DOHH2 (cell line): ENCODE measurements around the gene TCF15.
A peak's percentile ranks its signal among the peaks of the same experiment; 100 is the strongest.

Source experiments
- H3F3A ChIP-seq: fragments of 200-600 bp; sonication (generic), shearing (Covaris generic); 2 replicates; pipeline ENCODE4 v1.6.0; 2016; ENCODE audit warnings: antibody characterized with exemption, mild to moderate bottlenecking; ENCODE audit not compliant: control insufficient read depth, insufficient read depth
- H3K27ac ChIP-seq: fragments of 200-600 bp; sonication (generic); 2 replicates; pipeline ENCODE4 v1.5.1; 2014; ENCODE audit warnings: low read depth, mild to moderate bottlenecking, low read length, moderate library complexity
- H3K27me3 ChIP-seq: fragments of 200-600 bp; sonication (generic); 2 replicates; pipeline ENCODE4 v1.6.1; 2014; ENCODE audit warnings: mild to moderate bottlenecking, low read length, mixed read lengths; ENCODE audit not compliant: control insufficient read depth
- H3K36me3 ChIP-seq: fragments of 200-600 bp; sonication (generic); 2 replicates; pipeline ENCODE4 v1.6.1; 2014; ENCODE audit warnings: mild to moderate bottlenecking, low read length, moderate library complexity, mixed read lengths; ENCODE audit not compliant: control insufficient read depth
- H3K4me1 ChIP-seq: fragments of 200-600 bp; sonication (generic); 2 replicates; pipeline ENCODE4 v1.6.1; 2014; ENCODE audit warnings: mild to moderate bottlenecking, low read length, mixed read lengths; ENCODE audit not compliant: control insufficient read depth
- H3K4me2 ChIP-seq: fragments of 200-600 bp; sonication (generic); 2 replicates; pipeline ENCODE4 v1.6.0; 2014; ENCODE audit warnings: mild to moderate bottlenecking, low read length, moderate library complexity
- H3K4me3 ChIP-seq: fragments of 200-600 bp; sonication (generic); 2 replicates; pipeline ENCODE4 v1.5.1; 2014; ENCODE audit warnings: mild to moderate bottlenecking, low read length, mixed read lengths
- H3K79me2 ChIP-seq: fragments of 200-600 bp; sonication (generic); 2 replicates; pipeline ENCODE4 v1.6.1; 2014; ENCODE audit warnings: mild to moderate bottlenecking, low read length, mixed read lengths; ENCODE audit not compliant: control insufficient read depth
- H3K9me2 ChIP-seq: fragments of 200-600 bp; sonication (generic); replicated peaks from 2 replicates; pipeline ENCODE4 v1.6.1; 2014; ENCODE audit warnings: mild to moderate bottlenecking, low read length, mixed read lengths; ENCODE audit not compliant: control insufficient read depth
- H3K9me3 ChIP-seq: fragments of 200-600 bp; sonication (generic); 2 replicates; pipeline ENCODE4 v1.6.1; 2014; ENCODE audit warnings: antibody characterized with exemption, low read length, mixed read lengths; ENCODE audit not compliant: control insufficient read depth, insufficient read depth
- H4K20me1 ChIP-seq: fragments of 200-600 bp; sonication (generic); 2 replicates; pipeline ENCODE4 v1.6.0; 2014; ENCODE audit warnings: low read depth, mild to moderate bottlenecking, antibody characterized with exemption, low read length, moderate library complexity; ENCODE audit not compliant: control insufficient read depth, insufficient read depth
- EZH2phosphoT487 ChIP-seq: fragments of 200-600 bp; sonication (generic); IDR thresholded peaks from 2 replicates; pipeline ENCODE4 v1.6.1; 2017; ENCODE audit warnings: borderline replicate concordance, mild to moderate bottlenecking, antibody characterized with exemption, low read length, moderate library complexity, mixed read lengths
- TF ChIP-seq, protein P1 (sequence below): fragments of 200-600 bp; sonication (generic); IDR thresholded peaks from one replicate; pipeline ENCODE4 v1.5.1; 2014; ENCODE audit warnings: antibody characterized with exemption, mild to moderate bottlenecking, low read depth, low read length; ENCODE audit not compliant: poor library complexity, severe bottlenecking

Gene TCF15

DNA sequence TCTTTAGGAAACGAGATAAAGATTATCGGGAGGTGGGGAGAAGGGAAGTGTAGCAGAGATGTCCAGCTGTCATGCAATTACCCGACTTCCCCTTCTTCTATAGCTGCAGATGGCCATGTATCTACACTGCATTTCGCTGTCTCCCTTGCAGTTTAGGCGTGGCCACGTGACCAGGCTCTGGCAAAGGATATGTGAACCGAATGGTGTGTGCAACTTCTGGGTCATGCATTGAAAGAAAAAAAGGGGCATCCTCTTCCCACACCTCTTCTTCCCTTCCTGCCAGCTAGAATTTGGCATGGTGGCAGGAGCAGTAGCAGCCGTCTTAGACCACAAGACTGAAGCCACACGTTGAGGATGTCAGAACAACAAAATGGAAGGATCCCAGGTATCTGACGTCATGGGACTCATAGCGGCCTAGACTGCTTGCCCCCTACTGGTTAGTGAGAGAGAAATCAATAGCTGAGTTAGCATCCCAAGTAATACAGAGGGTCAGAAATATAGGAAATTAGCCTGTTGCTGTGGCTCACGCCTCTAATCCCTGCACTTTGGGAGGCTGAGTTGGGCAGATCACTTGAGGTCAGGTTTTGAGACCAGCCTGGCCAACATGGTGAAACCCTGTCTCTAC lies 32.8 kb downstream of the TCF15 start:
- no peaks in the 10 kb centered on the region for H3K36me3 ChIP-seq
- H3K79me2 ChIP-seq, result no peaks in the 10 kb centered on the region
- peaks cover 19% of the 10 kb centered on the region for H3K27me3 ChIP-seq
- no peak for TF ChIP-seq EZH2phosphoT487
- TF ChIP-seq, protein P1, sequence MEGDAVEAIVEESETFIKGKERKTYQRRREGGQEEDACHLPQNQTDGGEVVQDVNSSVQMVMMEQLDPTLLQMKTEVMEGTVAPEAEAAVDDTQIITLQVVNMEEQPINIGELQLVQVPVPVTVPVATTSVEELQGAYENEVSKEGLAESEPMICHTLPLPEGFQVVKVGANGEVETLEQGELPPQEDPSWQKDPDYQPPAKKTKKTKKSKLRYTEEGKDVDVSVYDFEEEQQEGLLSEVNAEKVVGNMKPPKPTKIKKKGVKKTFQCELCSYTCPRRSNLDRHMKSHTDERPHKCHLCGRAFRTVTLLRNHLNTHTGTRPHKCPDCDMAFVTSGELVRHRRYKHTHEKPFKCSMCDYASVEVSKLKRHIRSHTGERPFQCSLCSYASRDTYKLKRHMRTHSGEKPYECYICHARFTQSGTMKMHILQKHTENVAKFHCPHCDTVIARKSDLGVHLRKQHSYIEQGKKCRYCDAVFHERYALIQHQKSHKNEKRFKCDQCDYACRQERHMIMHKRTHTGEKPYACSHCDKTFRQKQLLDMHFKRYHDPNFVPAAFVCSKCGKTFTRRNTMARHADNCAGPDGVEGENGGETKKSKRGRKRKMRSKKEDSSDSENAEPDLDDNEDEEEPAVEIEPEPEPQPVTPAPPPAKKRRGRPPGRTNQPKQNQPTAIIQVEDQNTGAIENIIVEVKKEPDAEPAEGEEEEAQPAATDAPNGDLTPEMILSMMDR, result peak; percentile 58
- no peaks in the 10 kb centered on the region for H3K9me2 ChIP-seq
- H3F3A ChIP-seq, result no peaks in the 10 kb centered on the region
- H3K4me1 ChIP-seq, result no peaks in the 10 kb centered on the region
- H4K20me1 ChIP-seq, result no peaks in the 10 kb centered on the region
- H3K27ac ChIP-seq, result no peak overlapping the region
- no peak overlapping the region for H3K4me2 ChIP-seq
- no peaks in the 10 kb centered on the region for H3K9me3 ChIP-seq
- H3K4me3 ChIP-seq, result no peak overlapping the region

DNA sequence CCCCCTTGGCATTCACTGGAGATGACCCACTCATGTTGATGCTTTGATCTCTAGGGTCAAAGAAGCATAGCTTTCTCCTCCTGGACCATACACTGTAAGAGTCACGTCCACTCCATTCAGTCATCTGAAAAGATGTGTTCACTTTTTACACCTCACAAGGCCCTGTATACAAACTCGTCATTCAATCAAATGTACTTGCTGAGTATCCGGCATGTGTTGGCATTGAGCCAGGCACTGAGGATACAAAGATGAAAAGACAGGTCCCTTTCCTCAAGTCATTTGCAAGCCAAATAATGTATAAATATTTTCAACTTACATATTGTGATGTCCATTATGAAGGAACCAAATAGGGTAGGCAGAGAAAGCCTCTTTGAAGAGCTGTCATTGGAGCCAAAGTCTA lies 34.0 kb downstream of the TCF15 start:
- TF ChIP-seq EZH2phosphoT487, result no peak
- TF ChIP-seq, protein P1, result no peak
- Histone ChIP-seq H3K4me2 (no peak overlapping the region), H3F3A (no peaks in the 10 kb centered on the region), H3K9me3 (no peaks in the 10 kb centered on the region), H3K4me1 (no peaks in the 10 kb centered on the region), H3K9me2 (no peaks in the 10 kb centered on the region), H3K79me2 (no peaks in the 10 kb centered on the region), H3K27me3 (peaks cover 17% of the 10 kb centered on the region), H3K27ac (no peak overlapping the region), H4K20me1 (no peaks in the 10 kb centered on the region), H3K36me3 (no peaks in the 10 kb centered on the region), H3K4me3 (no peak overlapping the region)

DNA sequence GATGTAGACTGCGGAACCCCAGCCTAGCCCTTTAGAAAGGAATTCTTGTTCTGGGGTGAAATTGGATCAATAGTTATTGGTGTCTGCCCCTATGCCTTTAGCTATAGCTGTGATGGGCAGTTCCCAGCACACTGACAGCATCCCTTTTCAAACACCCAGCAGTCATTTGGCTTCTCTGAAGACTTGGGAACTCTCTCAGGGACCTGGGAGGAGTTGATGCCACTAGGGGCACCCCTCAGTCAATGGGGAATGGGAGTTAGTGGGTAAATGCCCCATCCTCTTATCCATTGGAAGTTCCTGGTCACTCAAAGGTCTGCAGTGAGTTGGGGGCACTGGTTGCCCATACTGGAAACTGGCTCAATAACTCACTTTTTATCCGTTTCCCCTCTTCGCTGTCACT lies 34.9 kb downstream of the TCF15 start:
- Histone ChIP-seq H3K79me2 (no peaks in the 10 kb centered on the region), H3K27me3 (peaks cover 9% of the 10 kb centered on the region; the same call in 1 of the 2 replicates), H3K9me3 (no peaks in the 10 kb centered on the region), H3F3A (no peaks in the 10 kb centered on the region), H3K4me2 (no peak overlapping the region), H3K9me2 (no peaks in the 10 kb centered on the region), H3K27ac (no peak overlapping the region), H3K4me1 (no peaks in the 10 kb centered on the region), H3K36me3 (no peaks in the 10 kb centered on the region), H4K20me1 (no peaks in the 10 kb centered on the region), H3K4me3 (no peak overlapping the region)
- TF ChIP-seq EZH2phosphoT487, result no peak
- TF ChIP-seq, protein P1, result no peak
